IMR-90 (cell line): Measurements from ENCODE around the gene POLR2I. TPM values are rescaled to one million over a fixed set of nuclear protein-coding genes. Genes with fewer than 3 reads are reported as not detected.

Source experiments
- ATAC-seq: fragments of 200-7000 bp; cut with Tn5 transposase; 2 replicates; pipeline ENCODE4 v1.9.1; 2020; ENCODE audit warnings: low read depth, mild to moderate bottlenecking, moderate library complexity
- BruUV-seq: library from RNA; stranded (reverse); fragments of 400-500 nt; replicated peaks from 2 replicates; lab custom pipeline; 2021; lab: Mats Ljungman, UMichigan
- CTCF ChIA-PET: fragments of 300-600 bp; formaldehyde crosslinking; extraction: SDS; loops from one replicate; lab custom pipeline; 2021; ENCODE audit warnings: antibody characterized with exemption; lab: Yijun Ruan, JAX
- POLR2A ChIA-PET: fragments of 300-600 bp; sonication (Branson Sonifier 250); formaldehyde crosslinking; loops from one replicate; lab custom pipeline; 2022; ENCODE audit warnings: antibody characterized with exemption; ENCODE audit not compliant: unreplicated experiment; lab: Charles Lee
- DNase-seq: peaks from one replicate; pipeline ENCODE4 v3.0.0; 2013
- H2AFZ ChIP-seq: replicated peaks from 2 replicates; pipeline ENCODE3; 2013; ENCODE audit warnings: low read length, mild to moderate bottlenecking; ENCODE audit not compliant: poor library complexity
- H2AK5ac ChIP-seq: 2 replicates; pipeline ENCODE4 v1.6.1; 2013; ENCODE audit warnings: low read depth, low read length, inconsistent platforms
- H2AK9ac ChIP-seq: replicated peaks from 2 replicates; pipeline ENCODE3; 2013; ENCODE audit warnings: mild to moderate bottlenecking, low read depth, low read length, moderate library complexity; ENCODE audit not compliant: poor library complexity
- H2BK120ac ChIP-seq: 2 replicates; pipeline ENCODE4 v1.6.1; 2013; ENCODE audit warnings: low read depth, low read length, inconsistent platforms
- H2BK15ac ChIP-seq: 3 replicates; pipeline ENCODE4 v1.6.1; 2013; ENCODE audit warnings: low read depth, low read length, inconsistent platforms
- H2BK20ac ChIP-seq: 2 replicates; pipeline ENCODE4 v1.6.1; 2013; ENCODE audit warnings: low read depth, mild to moderate bottlenecking, inconsistent platforms, low read length, moderate library complexity
- H2BK5ac ChIP-seq: 2 replicates; pipeline ENCODE4 v1.6.1; 2013; ENCODE audit warnings: mild to moderate bottlenecking, low read depth, low read length, inconsistent platforms; ENCODE audit not compliant: poor library complexity, severe bottlenecking
- H3K14ac ChIP-seq: replicated peaks from 2 replicates; pipeline ENCODE4 v1.6.1; 2013; ENCODE audit warnings: low read depth, low read length, inconsistent platforms
- H3K18ac ChIP-seq: 2 replicates; pipeline ENCODE4 v1.6.1; 2013; ENCODE audit warnings: low read depth, low read length, control low read depth
- H3K23ac ChIP-seq: 2 replicates; pipeline ENCODE4 v1.6.1; 2013; ENCODE audit warnings: low read depth, low read length, inconsistent platforms
- H3K27ac ChIP-seq: 2 replicates; pipeline ENCODE4 v1.5.1; 2013; ENCODE audit warnings: mild to moderate bottlenecking, control low read depth, low read length; ENCODE audit not compliant: insufficient read depth
- H3K27me3 ChIP-seq: 2 replicates; pipeline ENCODE4 v1.6.1; 2013; ENCODE audit warnings: low read length; ENCODE audit not compliant: control insufficient read depth, insufficient read depth
- H3K36me3 ChIP-seq: 2 replicates; pipeline ENCODE4 v1.6.1; 2013; ENCODE audit warnings: low read length, mixed read lengths; ENCODE audit not compliant: control insufficient read depth, insufficient read depth
- H3K4ac ChIP-seq: 2 replicates; pipeline ENCODE4 v1.6.1; 2013; ENCODE audit warnings: low read depth, low read length, inconsistent platforms
- H3K4me1 ChIP-seq: 2 replicates; pipeline ENCODE4 v1.6.1; 2013; ENCODE audit warnings: low read length, mixed read lengths; ENCODE audit not compliant: control insufficient read depth, insufficient read depth
- H3K4me2 ChIP-seq: 2 replicates; pipeline ENCODE4 v1.6.1; 2013; ENCODE audit warnings: low read depth, mild to moderate bottlenecking, control low read depth, low read length, moderate library complexity
- H3K4me3 ChIP-seq: 2 replicates; pipeline ENCODE4 v1.5.1; 2013; ENCODE audit warnings: low read depth, mild to moderate bottlenecking, control low read depth, low read length, moderate library complexity; ENCODE audit not compliant: insufficient read depth
- H3K56ac ChIP-seq: 2 replicates; pipeline ENCODE4 v1.6.1; 2013; ENCODE audit warnings: low read length, inconsistent platforms; ENCODE audit not compliant: insufficient read depth; ENCODE audit errors: extremely low read depth
- H3K79me1 ChIP-seq, 2 experiments: 2 replicates each; pipeline ENCODE4 v1.6.1; 2013; ENCODE audit warnings: low read length in 2 of 2, inconsistent platforms in 1 of 2, low read depth in 1 of 2
- H3K9ac ChIP-seq: 2 replicates; pipeline ENCODE4 v1.6.1; 2013; ENCODE audit warnings: low read depth, low read length, control low read depth
- H3K9me1 ChIP-seq: 2 replicates; pipeline ENCODE4 v1.6.1; 2013; ENCODE audit warnings: low read length, inconsistent platforms; ENCODE audit not compliant: insufficient read depth
- H3K9me3 ChIP-seq: 2 replicates; pipeline ENCODE4 v1.6.1; 2013; ENCODE audit warnings: low read length; ENCODE audit not compliant: control insufficient read depth, insufficient read depth
- H4K20me1 ChIP-seq: 2 replicates; pipeline ENCODE4 v1.6.1; 2013; ENCODE audit warnings: low read length, inconsistent platforms; ENCODE audit not compliant: insufficient read depth
- H4K5ac ChIP-seq: 2 replicates; pipeline ENCODE4 v1.6.1; 2013; ENCODE audit warnings: mild to moderate bottlenecking, low read depth, low read length, control low read depth
- H4K8ac ChIP-seq, 2 experiments: 2 replicates each; pipeline ENCODE4 v1.6.1; 2013; ENCODE audit warnings: low read depth in 2 of 2, low read length in 2 of 2, control low read depth in 1 of 2, inconsistent platforms in 1 of 2
- H4K91ac ChIP-seq: 2 replicates; pipeline ENCODE4 v1.6.1; 2013; ENCODE audit warnings: low read depth, low read length, inconsistent platforms; ENCODE audit not compliant: insufficient read depth
- BHLHE40 ChIP-seq: fragments of 150-350 bp; IDR thresholded peaks from 2 replicates; pipeline ENCODE4 v1.6.1; 2016; ENCODE audit warnings: mild to moderate bottlenecking, low read depth, low read length
- CHD1 ChIP-seq: IDR thresholded peaks from 2 replicates; pipeline ENCODE4 v1.6.1; 2012; ENCODE audit warnings: low read depth, low read length, improper control_type of control experiment
- FOS ChIP-seq: fragments of 150-350 bp; IDR thresholded peaks from 2 replicates; pipeline ENCODE4 v1.6.1; 2016; ENCODE audit warnings: low read depth, low read length
- MAFK ChIP-seq: IDR thresholded peaks from 2 replicates; pipeline ENCODE4 v1.6.1; 2012; ENCODE audit warnings: low read depth, low read length, improper control_type of control experiment
- MAZ ChIP-seq: IDR thresholded peaks from 2 replicates; pipeline ENCODE4 v1.6.1; 2012; ENCODE audit warnings: low read depth, mild to moderate bottlenecking, low read length, improper control_type of control experiment, moderate library complexity, borderline replicate concordance
- NFE2L2 ChIP-seq: fragments of 150-350 bp; IDR thresholded peaks from 2 replicates; pipeline ENCODE4 v1.6.1; 2016; ENCODE audit warnings: low read depth, mild to moderate bottlenecking, low read length
- POLR2A ChIP-seq: IDR thresholded peaks from 2 replicates; pipeline ENCODE4 v1.6.1; 2012; ENCODE audit warnings: mild to moderate bottlenecking, low read depth, low read length
- RAD21 ChIP-seq: IDR thresholded peaks from 2 replicates; pipeline ENCODE4 v1.6.1; 2012; ENCODE audit warnings: low read length, improper control_type of control experiment
- RFX5 ChIP-seq: IDR thresholded peaks from 2 replicates; pipeline ENCODE4 v1.8.0; 2012; ENCODE audit warnings: low read depth, mild to moderate bottlenecking, low read length, moderate library complexity
- SMC3 ChIP-seq: fragments of 150-350 bp; IDR thresholded peaks from 2 replicates; pipeline ENCODE4 v1.6.1; 2016; ENCODE audit warnings: low read depth, mild to moderate bottlenecking, antibody characterized with exemption, low read length, moderate library complexity
- WGBS, 2 experiments: methylation state at CpG; one replicate each; pipeline versions ENCODE4 v1.1.5 to v1.1.7; 2013; ENCODE audit warnings: missing lambda C conversion rate in 2 of 2; ENCODE audit not compliant: insufficient read length in 1 of 2; ENCODE audit errors: extremely low coverage in 2 of 2; 5-methylcytosine and 5-hydroxymethylcytosine counted together
- dilution Hi-C: fragments of 300-500 bp; cut with HindIII; formaldehyde crosslinking; loops from one replicate; pipeline ENCODE4 v1.14.3; 2018; ENCODE audit warnings: low sequenced_read_pairs; ENCODE audit not compliant: unreplicated experiment
- in situ Hi-C: fragments of 300-500 bp; cut with MboI; formaldehyde crosslinking; loops from 3 replicates; pipeline ENCODE4 v1.14.3; 2019; ENCODE audit warnings: low sequenced_read_pairs, inconsistent platforms, mixed read lengths
- intact Hi-C: fragments of 100-400 bp; cut with micrococcal nuclease; formaldehyde crosslinking; loops from 2 replicates; pipeline ENCODE4 v1.10.0; 2022
- polyA plus RNA-seq, 3 experiments: library from polyadenylated mRNA; depleted of rRNA; stranded (reverse); fragments of >200 nt; gene quantifications; 2 replicates each; pipeline ENCODE4 v1.2.3, GENCODE V29; 2012; ENCODE audit warnings: low replicate concordance in 1 of 3
- total RNA-seq: library from RNA; depleted of rRNA; stranded (reverse); fragments of >200 nt; gene quantifications from 2 replicates; pipeline ENCODE4 v1.2.3, GENCODE V29; 2012
- TF ChIP-seq, protein P1 (sequence below): fragments of 150-350 bp; IDR thresholded peaks from 2 replicates; pipeline ENCODE4 v1.6.1; 2016; ENCODE audit warnings: low read depth, mild to moderate bottlenecking, low read length, moderate library complexity, borderline replicate concordance
- TF ChIP-seq, protein P2 (sequence below): fragments of 150-350 bp; IDR thresholded peaks from 2 replicates; pipeline ENCODE4 v1.6.1; 2017; ENCODE audit warnings: mild to moderate bottlenecking, antibody characterized with exemption, low read length, low read depth

Gene POLR2I
- total and polyA plus RNA-seq, 2 of the 4 experiments (the other 2 are of a cell fraction): 35.8 to 59.7 TPM

DNA sequence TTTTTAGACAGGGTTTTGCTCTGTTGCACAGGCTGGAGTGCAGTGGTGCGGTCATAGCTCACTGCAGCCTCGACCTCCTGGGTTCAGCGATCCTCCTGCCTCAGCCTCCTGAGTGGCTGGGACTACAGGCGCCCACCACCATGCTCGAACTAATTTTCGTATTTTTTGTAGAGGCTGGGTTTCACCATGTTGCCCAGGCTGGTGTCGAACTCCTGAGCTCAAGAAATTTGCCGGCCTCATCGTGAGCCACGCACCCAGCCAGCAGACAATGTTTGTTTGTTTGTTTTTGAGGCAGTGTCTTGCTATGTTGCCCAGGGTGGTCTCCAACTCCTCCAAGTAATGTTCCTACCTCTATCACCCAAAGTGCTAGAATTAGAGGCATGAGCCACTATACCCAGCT, 38.5 kb upstream of the POLR2I start:
- ChIA-PET CTCF (interaction anchor here (0.6 to 0.9 kb wide), 4 partner anchors 9 to 75 kb away, joined by 3 to 6 read pairs (median 4); no protein-coding TSS in a partner anchor), POLR2A (no interaction called here)
- ATAC-seq (no peak), DNase-seq (no peak)
- no peak overlapping the region for H3K27ac ChIP-seq
- no peak overlapping the region for H4K5ac ChIP-seq
- H3K36me3 ChIP-seq: peaks cover 24% of the 10 kb centered on the region
- no peak overlapping the region for H2BK20ac ChIP-seq
- dilution Hi-C loops (no loop called here), intact Hi-C loops (no loop called here), in situ Hi-C loops (no loop called here)
- no peaks in the 10 kb centered on the region for H3K27me3 ChIP-seq
- 94% methylated on average over 3 of the region's 10 CpGs; no CpG with 5 or more reads in 1 of the 2 experiments for WGBS, 2 experiments
- no peak overlapping the region for H3K4me2 ChIP-seq
- no peak overlapping the region for H2BK15ac ChIP-seq
- no peak overlapping the region for H3K4me3 ChIP-seq
- no peaks in the 10 kb centered on the region for H3K9me3 ChIP-seq
- H3K9ac ChIP-seq: no peak overlapping the region
- H2AFZ ChIP-seq: no peak overlapping the region
- H4K20me1 ChIP-seq: peaks cover 10% of the 10 kb centered on the region
- H2BK120ac ChIP-seq: no peak overlapping the region
- H3K79me1 ChIP-seq: peaks cover 4 to 28% of the 10 kb centered on the region in 2 experiments; a peak in 2 of 4 replicates
- no peak overlapping the region for H2BK5ac ChIP-seq
- no peak overlapping the region for H3K18ac ChIP-seq
- no peak overlapping the region for H2AK5ac ChIP-seq
- H4K8ac ChIP-seq: no peak overlapping the region; a peak in 1 of 4 replicates
- peaks cover 6% of the 10 kb centered on the region; the same call in 1 of the 2 replicates for H3K4me1 ChIP-seq
- no peak overlapping the region for H3K23ac ChIP-seq
- BruUV-seq: no TSS peak
- no peaks in the 10 kb centered on the region; the same call in 1 of the 2 replicates for H3K9me1 ChIP-seq
- H3K56ac ChIP-seq: no peak overlapping the region
- H3K4ac ChIP-seq: 0 out of 2 replicates have a peak overlapping the region, but pooled peaks have one; percentile 10
- no peak for TF ChIP-seq RAD21
- no peak for TF ChIP-seq MAFK
- no peak for TF ChIP-seq POLR2A
- TF ChIP-seq, protein P1, sequence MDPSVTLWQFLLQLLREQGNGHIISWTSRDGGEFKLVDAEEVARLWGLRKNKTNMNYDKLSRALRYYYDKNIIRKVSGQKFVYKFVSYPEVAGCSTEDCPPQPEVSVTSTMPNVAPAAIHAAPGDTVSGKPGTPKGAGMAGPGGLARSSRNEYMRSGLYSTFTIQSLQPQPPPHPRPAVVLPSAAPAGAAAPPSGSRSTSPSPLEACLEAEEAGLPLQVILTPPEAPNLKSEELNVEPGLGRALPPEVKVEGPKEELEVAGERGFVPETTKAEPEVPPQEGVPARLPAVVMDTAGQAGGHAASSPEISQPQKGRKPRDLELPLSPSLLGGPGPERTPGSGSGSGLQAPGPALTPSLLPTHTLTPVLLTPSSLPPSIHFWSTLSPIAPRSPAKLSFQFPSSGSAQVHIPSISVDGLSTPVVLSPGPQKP: no peak
- TF ChIP-seq SMC3: no peak
- TF ChIP-seq, protein P2, sequence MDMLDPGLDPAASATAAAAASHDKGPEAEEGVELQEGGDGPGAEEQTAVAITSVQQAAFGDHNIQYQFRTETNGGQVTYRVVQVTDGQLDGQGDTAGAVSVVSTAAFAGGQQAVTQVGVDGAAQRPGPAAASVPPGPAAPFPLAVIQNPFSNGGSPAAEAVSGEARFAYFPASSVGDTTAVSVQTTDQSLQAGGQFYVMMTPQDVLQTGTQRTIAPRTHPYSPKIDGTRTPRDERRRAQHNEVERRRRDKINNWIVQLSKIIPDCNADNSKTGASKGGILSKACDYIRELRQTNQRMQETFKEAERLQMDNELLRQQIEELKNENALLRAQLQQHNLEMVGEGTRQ: no peak
- no peak for TF ChIP-seq FOS
- TF ChIP-seq MAZ: no peak
- TF ChIP-seq BHLHE40: no peak
- TF ChIP-seq CHD1: no peak
- no peak for TF ChIP-seq NFE2L2
- no peak for TF ChIP-seq RFX5
- no peak overlapping the region for H4K91ac ChIP-seq
- H2AK9ac ChIP-seq: peak overlapping the region; percentile 37
- no peak overlapping the region for H3K14ac ChIP-seq
